HG03025 (cell line): Measurements from ENCODE around the gene CAPN1.
"Not testable (repeated sequence)": the region's sequence is repeated elsewhere in the genome, so short reads cannot be mapped to it uniquely, and the experiment has no call there.

Experiments used
- ATAC-seq: cut with Tn5 transposase; IDR thresholded peaks from one replicate; pipeline ENCODE4 v1.9.1; 2021; ENCODE audit warnings: mild to moderate bottlenecking, moderate library complexity; ENCODE audit not compliant: unreplicated experiment, low FRiP score

CAPN1 gene

GRCh38 chr11:65157336-65157735, 24.4 kb upstream of the CAPN1 start:
- no peak for ATAC-seq

GRCh38 chr11:65159012-65159411, 22.7 kb upstream of the CAPN1 start:
- no peak for ATAC-seq

GRCh38 chr11:65160643-65161042, 21.1 kb upstream of the CAPN1 start:
- no peak for ATAC-seq

- ATAC-seq = no peak
These were observed 18.0 kb upstream of the CAPN1 start for GRCh38 chr11:65163684-65164083.

GRCh38 chr11:65165410-65166317, 16.1 kb upstream of the CAPN1 start:
- ATAC-seq = no peak

- no peak for ATAC-seq
These were observed 14.8 kb upstream of the CAPN1 start for GRCh38 chr11:65166893-65167292.

- no peak for ATAC-seq
These were observed 14.1 kb upstream of the CAPN1 start for GRCh38 chr11:65167656-65168055.

GRCh38 chr11:65169164-65169641, 12.5 kb upstream of the CAPN1 start:
- no peak for ATAC-seq

GRCh38 chr11:65170058-65170534, 11.6 kb upstream of the CAPN1 start, which contains the start of gene SPDYC:
SPDYC (plus strand) TSS chr11:65170233; CDS start chr11:65171358, 1,125 bp downstream.
- no peak for ATAC-seq

- no peak for ATAC-seq
These were observed 9.1 kb upstream of the CAPN1 start for GRCh38 chr11:65172600-65172999.

GRCh38 chr11:65174571-65175010, 7.1 kb upstream of the CAPN1 start:
- not testable (repeated sequence) for ATAC-seq

- ATAC-seq = peak; percentile 42
These were observed 705 bp upstream of the CAPN1 start for GRCh38 chr11:65180877-65181568.

GRCh38 chr11:65182258-65183170, 786 bp downstream of the CAPN1 start:
- ATAC-seq = no peak

- ATAC-seq = no peak
These were observed 1.6 kb downstream of the CAPN1 start for GRCh38 chr11:65183201-65183891.

- ATAC-seq = no peak
These were observed 2.4 kb downstream of the CAPN1 start for GRCh38 chr11:65184146-65184545.

- ATAC-seq = no peak
These were observed 3.4 kb downstream of the CAPN1 start for GRCh38 chr11:65185171-65185570.

GRCh38 chr11:65185869-65186341, 4.2 kb downstream of the CAPN1 start:
- no peak for ATAC-seq

- no peak for ATAC-seq
These were observed 5.0 kb downstream of the CAPN1 start for GRCh38 chr11:65186701-65187100.

GRCh38 chr11:65187146-65187675, 5.5 kb downstream of the CAPN1 start:
- no peak for ATAC-seq
